Skin epidermis (tissue), 12 donors: ENCODE results near the gene ELOVL5.
"Not testable (repeated sequence)": the region's sequence is repeated elsewhere in the genome, so short reads cannot be mapped to it uniquely, and the experiment has no call there.

Experiments
- H3K27ac ChIP-seq, 21 experiments: fragments of 200-600 bp; sonication (generic) in 11 of 21; one replicate each; pipeline ENCODE4 v1.5.0; 2020; ENCODE audit warnings: mild to moderate bottlenecking in 3 of 21, inconsistent platforms in 2 of 21, moderate library complexity in 2 of 21
- H3K4me3 ChIP-seq, 7 experiments: fragments of 200-600 bp; sonication (generic) in 2 of 7; one replicate each; pipeline ENCODE4 v1.5.0; 2020; ENCODE audit warnings: inconsistent platforms in 2 of 7, mild to moderate bottlenecking in 2 of 7, moderate library complexity in 1 of 7

ELOVL5 gene

DNA sequence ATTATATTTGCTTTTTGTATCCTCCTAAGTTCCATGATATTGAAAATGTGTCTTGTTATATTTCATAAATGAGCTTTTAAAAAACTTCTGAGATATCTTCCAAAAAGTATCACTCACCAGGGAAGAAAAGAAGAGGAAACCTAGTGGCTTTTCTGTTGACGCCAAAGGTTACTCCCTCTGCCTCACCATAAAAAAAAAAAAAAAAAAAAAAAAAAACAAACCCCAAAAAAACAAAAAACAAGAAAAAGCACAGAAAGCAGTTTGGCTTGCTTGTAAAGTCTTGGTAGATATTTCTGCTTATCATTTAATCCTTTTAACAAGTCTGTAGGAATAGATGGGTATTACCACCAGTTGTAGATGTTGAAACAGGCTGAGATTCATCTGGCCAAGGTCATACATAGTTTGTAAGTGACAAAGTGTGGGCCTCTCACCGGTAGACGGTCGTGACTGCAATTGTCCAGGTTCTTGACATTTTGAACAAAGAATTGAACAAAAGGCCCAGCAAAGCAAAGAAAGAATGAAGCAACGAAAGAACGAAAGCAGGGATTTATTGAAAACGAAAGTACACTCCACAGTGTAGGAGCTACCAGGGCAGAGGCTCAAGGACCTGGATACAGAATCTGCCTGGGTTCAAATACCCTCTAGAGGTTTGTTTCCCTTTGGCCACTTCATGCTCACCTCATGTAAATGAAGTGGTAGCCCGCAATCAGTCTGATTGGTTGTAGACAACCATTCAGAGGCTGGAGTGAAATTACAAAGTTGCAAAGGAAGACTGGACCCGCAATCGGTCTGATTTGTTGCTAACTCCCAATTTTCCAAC is 11.6 kb upstream of the ELOVL5 start:
- Histone ChIP-seq H3K27ac (peak overlapping the region in 18 of 21 experiments; percentile 77 to 95 (median 90)), H3K4me3 (peak overlapping the region in 2 of 7 experiments; percentile 47 to 56)

DNA sequence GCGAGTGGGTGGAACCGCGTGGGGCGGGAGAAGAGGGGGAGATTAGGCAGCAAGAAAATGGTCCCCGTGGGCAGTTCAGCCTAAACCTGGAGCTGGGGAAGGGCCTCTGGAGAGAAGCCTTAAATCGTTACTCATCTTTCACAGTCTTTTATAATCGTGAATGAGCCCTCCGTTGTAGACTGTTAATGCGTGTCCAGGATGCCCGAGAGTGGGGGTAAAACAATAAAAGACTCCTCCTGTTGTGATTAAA is 11.0 kb upstream of the ELOVL5 start:
- Histone ChIP-seq H3K4me3 (peak overlapping the region; percentile 45 to 56 (median 50)), H3K27ac (peak overlapping the region; percentile 55 to 95 (median 88))

DNA sequence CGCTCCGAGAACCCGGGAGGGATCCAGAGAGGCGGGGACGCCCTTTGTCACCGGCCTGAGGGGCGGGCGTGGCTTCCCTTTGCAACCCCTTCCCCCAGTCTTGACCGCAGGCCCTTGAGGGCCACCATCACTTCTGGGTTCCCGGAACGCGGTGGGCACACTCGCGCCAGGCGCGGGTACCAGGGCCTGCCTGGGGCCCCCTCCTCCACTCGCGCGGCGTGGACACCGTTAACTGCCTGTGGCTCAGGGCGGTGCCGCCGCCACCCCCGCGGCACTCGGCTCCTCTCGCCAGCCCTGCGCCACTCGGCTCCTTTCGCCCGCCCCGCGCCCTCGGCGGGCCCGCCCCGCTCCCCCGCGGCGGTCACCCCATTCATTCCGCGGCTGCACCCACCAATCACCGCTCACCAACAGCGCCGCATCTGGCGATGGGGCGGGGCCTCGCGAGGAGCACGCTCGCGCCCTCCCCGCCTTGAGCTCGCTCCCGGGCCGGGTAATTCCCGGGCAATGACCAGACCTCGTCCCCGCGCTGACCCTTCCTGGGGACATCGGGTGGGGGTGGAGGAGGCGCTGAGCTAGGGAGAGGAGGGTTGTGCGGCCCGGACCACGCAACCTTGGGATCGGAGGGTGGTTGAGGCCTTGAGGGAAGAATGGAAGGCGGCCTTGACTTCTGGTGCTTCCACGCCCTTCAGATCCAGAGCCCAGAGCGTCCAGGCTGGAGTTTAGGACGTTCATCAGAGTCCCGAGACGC is 10.5 kb upstream of the ELOVL5 start:
- Histone ChIP-seq H3K27ac (peak overlapping the region; percentile 55 to 95 (median 88)), H3K4me3 (peak overlapping the region; percentile 45 to 56 (median 50))

GRCh38 chr6:53358440-53359094 is 9.8 kb upstream of the ELOVL5 start:
- Histone ChIP-seq H3K27ac (peak overlapping the region; percentile 55 to 95 (median 88)), H3K4me3 (peak overlapping the region; percentile 45 to 56 (median 50))

DNA sequence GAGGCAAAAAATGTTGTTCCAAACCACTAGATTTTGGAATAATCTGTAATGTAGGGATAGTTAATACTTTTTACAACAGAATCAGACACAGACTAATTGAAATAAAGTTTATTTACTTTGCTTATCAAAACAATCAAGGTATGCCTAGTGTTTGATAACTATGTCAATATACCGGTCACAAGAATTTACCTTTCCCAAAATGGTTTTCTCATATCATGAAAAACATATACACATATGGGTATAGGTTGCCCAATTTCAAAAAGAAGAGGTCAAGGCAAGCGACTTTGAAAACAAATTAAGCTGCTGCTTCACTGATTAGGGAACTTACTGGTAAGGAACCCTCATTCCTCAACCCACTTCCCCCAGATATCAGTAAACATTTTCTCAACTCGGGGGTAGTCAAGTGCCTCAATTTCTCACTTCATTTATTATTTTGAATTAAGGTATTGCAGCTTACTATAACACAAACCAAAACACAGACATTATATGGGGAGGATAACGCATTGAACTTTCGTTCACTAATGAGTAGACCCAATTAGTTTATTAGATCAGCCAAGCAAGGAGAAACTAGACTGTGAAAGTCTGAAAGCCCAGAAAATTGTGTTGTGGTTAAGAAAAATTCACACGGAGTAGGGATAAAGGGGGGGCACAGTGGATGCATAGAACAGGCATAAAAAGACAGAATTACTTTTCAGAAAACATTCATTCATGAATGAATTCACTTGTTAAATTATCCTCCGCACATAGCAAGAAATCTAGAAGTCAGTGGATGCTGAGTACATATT is 9.0 kb upstream of the ELOVL5 start:
- H3K4me3 ChIP-seq, result no peak overlapping the region
- H3K27ac ChIP-seq, result peak overlapping the region in 7 of 21 experiments; percentile 85 to 95 (median 91)

GRCh38 chr6:53353624-53354023 is 4.9 kb upstream of the ELOVL5 start:
- no peak overlapping the region for H3K27ac ChIP-seq
- H3K4me3 ChIP-seq, result no peak overlapping the region

DNA sequence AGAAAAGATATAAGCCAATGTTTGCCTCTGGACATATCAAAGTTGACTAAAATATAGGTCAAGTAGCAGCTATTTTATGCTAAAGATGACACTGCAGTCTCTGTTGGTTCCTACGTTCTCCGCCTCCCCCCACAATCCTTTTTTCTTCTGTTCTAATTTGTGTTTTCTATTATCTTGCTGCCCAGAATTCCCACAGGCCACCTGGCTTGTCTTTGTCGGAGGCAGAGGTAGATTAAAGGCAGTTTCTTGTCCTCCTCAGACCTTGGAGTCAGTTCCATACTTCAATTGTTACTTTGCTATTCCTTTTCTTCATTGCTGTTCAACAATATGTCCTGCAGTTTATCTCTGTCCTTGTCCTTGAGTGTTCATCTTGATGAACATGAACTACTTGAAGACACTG is 3.6 kb upstream of the ELOVL5 start:
- no peak overlapping the region for H3K27ac ChIP-seq
- no peak overlapping the region for H3K4me3 ChIP-seq

- Histone ChIP-seq H3K4me3 (peak overlapping the region; percentile 90 to 99 (median 98)), H3K27ac (peak overlapping the region in 19 of 21 experiments; percentile 36 to 99 (median 91))
Observed at GRCh38 chr6:53349209-53349693, 501 bp upstream of the ELOVL5 start.

GRCh38 chr6:53347921-53348370 is 804 bp downstream of the ELOVL5 start:
- H3K27ac ChIP-seq, result peak overlapping the region; percentile 75 to 99 (median 93)
- peak overlapping the region; percentile 90 to 99 (median 98) for H3K4me3 ChIP-seq

- peak overlapping the region; percentile 90 to 99 (median 98) for H3K4me3 ChIP-seq
- H3K27ac ChIP-seq, result peak overlapping the region in 20 of 21 experiments; percentile 79 to 99 (median 93)
Observed at GRCh38 chr6:53347250-53347920, 1.4 kb downstream of the ELOVL5 start.

- H3K4me3 ChIP-seq, H3K27ac ChIP-seq: not testable (repeated sequence)
Observed at GRCh38 chr6:53346049-53346448, 2.7 kb downstream of the ELOVL5 start.

GRCh38 chr6:53344969-53345368 is 3.8 kb downstream of the ELOVL5 start:
- Histone ChIP-seq H3K4me3 (no peak overlapping the region), H3K27ac (peak overlapping the region in 1 of 21 experiments; percentile 27)

- H3K27ac ChIP-seq, result no peak overlapping the region
- no peak overlapping the region for H3K4me3 ChIP-seq
Observed at GRCh38 chr6:53343092-53343491, 5.7 kb downstream of the ELOVL5 start.

- no peak overlapping the region for H3K4me3 ChIP-seq
- no peak overlapping the region for H3K27ac ChIP-seq
Observed at GRCh38 chr6:53342217-53342616, 6.5 kb downstream of the ELOVL5 start.

DNA sequence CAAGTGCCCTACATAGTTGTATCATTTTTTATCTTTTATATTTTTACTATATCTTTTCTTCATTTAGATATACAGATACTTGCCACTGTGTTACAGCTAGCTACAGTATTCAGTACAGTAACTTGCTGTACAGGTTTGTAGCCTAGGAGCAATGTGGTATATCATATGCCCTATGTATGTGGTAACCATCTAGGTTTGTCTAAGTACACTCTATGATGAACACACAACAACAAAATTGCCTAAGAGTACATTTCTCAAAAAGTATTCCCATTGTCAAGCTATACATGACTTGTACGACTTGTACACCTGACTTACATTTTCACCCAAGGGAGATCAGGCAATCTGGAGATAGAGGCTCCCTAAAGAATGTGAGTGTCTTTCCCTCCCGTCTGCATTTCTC is 8.2 kb downstream of the ELOVL5 start:
- H3K4me3 ChIP-seq, result no peak overlapping the region
- peak overlapping the region in 1 of 21 experiments; percentile 12 for H3K27ac ChIP-seq

GRCh38 chr6:53339424-53339823 is 9.3 kb downstream of the ELOVL5 start:
- Histone ChIP-seq H3K27ac (no peak overlapping the region), H3K4me3 (no peak overlapping the region)

- Histone ChIP-seq H3K27ac (peak overlapping the region in 1 of 21 experiments; percentile 39), H3K4me3 (no peak overlapping the region)
Observed at GRCh38 chr6:53338304-53338703, 10.4 kb downstream of the ELOVL5 start.

DNA sequence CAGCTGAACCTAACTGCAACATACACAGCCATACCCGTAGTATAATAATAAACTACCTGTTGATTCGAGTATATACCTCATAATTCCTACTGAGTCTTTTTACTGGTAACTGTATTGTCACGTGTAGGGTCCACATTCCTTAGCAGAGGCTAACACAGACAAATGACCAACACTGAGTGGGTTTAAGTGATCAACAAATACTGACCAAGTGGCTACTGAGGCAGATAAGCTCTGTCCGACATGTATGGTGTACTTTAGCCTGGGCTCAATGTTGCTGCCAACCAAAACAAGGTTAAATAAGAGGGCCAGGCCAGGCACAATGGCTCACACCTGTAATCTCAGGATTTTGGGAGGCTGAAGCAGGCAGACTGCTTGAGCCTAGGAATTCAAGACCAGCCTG is 12.7 kb downstream of the ELOVL5 start:
- Histone ChIP-seq H3K4me3 (no peak overlapping the region), H3K27ac (peak overlapping the region in 15 of 21 experiments; percentile 4 to 88 (median 68))
